IPS-NIHi7 (cell line): ENCODE results near the gene RPN2.

Experiments used
- DNase-seq: peaks from one replicate; pipeline ENCODE4 v3.0.0; 2012; ENCODE audit warnings: mixed read lengths; ENCODE audit errors: extremely low spot score

The RPN2 gene

DNA sequence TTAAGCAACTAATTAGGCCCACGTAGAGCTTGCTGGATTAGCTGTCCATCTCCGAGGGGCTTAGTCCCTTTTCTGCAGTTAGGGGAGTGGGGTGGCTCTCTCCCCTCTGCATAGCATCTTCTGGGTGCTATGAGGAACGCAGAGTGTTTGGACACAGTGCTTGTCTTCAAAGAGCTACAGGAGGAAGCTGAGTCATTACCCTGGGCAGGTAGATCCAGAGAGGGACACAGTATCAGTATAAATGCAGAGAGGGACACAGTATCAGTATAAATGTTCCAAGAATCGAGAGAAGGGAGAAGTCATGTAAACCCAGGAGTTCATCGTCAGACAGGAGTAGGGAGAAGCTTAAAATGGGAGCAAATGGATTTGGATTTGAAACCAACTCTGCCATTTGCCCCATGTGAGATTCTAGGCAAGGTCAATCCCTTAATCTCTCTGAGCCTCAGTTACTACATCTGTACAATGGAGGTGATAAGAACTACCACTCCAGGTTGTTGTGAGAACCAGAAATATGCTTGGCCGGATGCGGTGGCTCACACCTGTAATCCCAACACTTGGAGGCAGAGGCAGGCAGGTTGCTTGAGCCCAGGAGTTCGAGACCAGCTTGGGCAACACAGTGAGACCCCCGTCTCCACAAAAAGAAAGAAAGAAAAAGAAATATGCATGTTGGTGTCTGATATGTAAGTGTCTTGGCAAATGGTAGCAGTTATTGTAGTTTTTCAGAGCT is 88.0 kb downstream of the RPN2 start:
- no peak for DNase-seq

DNA sequence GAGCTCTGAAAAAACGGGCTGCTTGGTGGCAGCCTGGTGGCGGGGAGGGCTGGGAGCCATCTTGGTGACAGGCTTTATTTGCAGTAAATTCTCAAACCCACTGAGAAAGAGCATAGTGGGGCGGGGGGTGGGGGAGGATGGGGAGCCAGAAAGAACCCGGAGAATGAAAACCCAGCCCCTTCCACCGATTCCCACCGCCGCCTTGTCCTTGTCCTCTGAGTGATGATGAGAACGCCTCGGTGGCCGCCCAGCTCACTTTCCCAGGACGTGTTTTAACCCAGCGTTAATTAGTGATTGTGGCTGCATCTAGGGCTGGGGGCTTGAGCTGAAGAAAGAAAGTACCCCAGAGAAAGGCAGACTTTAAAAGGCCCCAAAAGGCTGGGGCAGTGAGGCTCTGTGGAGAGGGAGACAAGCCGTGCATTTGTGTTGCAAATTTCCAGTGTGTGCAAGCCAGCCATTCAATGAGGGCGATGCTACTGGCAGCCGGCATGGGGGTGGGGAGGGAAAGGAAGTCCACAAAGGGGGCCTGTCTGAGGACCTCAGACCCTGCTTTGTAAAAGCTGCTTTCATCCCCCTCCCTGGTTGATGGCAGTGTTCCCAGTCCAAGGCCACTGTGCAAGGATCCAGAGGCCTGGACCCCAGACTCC is 88.7 kb downstream of the RPN2 start:
- DNase-seq, result no peak

DNA sequence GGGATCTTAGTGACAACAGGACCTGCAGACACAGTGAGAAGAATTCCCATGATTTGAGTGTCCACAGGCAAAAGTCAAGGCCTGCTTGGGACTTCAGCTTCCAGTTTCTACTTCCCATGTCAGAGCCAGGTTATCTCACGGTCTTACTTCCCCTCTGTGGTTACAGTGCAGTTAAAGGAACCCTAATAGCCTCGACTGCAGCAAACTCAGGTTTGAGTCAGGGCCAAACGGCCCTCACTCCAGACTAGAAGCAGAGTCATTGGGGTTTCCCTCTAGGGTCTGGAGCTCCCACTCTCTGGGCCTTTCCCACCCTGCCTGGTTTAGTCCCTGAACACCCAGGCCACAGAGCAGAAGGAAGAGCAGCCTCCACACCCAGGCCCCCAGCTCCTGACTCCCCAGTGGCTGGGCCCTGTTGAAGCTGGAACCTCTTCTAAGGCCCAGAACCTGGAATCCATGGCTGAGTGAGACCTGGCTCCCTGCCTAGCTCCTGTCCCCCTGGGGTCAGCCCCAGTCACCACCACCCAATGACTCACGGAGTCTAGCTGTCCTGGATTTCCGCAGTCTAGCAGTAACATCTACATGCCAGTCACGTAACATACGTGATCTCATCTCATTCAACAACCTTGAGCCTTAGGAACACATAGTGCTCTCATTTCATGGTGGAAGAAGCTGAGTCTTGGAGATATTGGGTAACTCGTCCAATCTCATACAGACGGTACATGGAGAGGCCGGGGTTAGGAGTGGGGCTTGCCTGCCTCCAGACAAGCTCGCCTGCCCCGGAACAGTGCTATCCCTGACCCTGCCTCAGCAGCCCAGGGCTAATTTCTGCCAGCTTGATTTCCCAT is 91.7 kb downstream of the RPN2 start:
- no peak for DNase-seq

DNA sequence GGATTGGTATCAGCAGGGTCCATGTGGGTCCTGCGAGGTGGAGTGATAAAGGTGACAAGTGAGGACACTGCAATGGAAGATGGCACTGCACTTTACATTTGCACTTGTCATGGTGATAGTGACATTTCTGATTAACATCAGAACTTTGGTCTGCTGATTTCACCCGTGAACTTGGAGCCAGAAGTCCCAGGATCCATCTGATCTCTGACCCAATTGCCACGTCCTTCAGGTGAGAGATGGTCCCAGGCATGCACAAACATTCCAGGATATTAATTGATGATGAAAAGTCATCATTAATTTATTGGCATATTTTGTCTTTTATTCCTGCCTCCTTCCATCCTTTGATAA is 92.3 kb downstream of the RPN2 start:
- no peak for DNase-seq

DNA sequence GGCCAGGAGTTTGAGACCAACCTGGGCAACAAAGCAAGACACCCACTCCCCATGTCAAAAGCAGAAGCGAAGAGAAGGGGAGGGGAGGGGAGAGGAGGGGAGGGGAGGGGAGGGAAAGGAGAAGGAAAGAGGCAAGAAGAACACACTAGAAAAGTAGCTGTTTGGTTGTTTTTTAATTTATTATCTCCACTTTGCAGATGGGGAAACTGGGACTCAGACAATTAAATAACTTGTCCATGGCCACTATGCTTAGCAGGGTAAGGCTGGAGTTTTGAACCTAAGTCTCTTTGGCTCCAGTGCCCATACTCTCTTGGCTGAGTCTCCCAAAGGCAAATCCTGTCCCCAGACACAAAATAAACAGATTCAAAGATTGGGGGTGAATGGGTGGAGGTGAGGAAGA is 94.9 kb downstream of the RPN2 start:
- DNase-seq, result no peak

DNA sequence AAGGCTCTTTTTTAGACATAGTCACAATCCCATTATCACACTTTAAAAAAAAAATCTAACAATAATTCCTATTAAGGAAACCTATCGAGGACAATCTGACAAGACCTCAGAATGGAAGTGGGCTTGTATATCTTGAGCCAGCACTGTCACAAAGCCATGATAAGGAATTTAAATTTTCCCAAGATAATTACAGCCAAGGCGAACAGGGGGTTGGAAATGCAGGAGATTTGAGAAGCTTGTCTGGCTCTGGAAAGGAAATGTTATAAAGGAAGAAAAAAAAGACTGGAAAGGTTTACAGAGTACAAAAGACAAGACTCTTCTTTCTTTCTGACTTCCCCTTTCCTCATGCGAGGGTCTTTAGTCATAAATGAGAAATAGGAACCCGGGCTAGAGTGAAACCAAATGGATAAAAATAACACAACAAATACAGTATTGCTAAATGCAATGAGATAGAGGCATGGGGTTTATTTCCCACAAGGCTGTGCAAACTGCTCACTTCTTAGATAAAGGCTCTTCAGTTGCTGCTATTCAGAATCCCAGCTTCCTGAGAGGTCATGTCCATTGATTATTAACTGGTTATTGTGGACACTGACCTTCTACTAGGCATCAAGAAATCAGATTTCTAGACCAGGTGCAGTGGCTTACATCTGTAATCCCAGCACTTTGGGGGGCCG is 95.9 kb downstream of the RPN2 start:
- DNase-seq, result no peak

DNA sequence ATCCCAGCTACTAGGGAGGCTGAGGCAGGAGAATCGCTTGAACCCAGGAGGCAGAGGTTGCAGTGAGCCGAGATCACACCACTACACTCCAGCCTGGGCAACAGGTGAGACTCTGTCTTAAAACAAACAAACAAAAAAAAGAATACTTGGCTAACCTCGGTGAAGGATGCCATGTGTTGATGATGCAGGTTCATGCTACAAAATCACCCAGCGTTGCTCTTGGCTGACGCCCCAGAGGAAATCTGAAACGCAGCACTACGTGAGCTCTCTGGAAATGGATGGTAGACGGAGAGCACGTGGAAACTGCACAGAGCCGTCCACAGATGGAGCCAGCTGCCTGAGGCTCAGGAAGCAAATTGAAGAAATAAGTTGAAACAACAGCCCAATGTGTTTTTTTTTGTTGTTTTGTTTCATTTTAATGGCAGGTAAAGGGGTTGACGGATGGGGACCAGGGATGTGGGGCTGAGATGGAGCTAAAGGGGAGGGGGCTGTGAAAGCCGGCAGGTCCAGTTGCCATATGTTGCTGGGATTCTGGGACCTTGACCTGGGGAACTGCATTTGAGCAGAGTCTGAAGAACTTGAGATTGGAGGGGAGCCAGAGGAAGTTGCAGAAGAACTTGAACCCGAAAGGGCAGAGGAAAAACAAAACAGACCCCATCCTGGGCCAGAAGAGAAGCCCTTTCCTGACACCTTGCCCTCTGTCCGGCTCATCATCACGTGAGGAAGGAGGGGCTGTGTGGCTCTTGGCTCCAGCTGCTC is 97.5 kb downstream of the RPN2 start:
- no peak for DNase-seq

DNA sequence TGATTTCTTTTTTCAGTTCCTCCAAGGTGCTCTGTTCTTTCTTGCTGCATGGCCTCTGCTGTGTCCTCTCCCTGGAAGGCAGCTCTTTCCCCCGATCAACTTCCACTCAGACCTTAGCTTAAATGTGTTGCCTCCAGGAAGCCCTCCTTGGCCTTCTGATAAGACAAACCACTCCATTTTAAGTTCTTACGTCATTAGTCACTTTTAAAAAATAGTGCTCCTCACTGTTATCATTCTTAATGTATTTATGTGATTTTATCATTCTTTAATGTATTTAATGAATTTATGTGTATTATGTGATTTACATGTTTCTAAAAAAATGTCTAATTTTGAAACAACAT is 98.1 kb downstream of the RPN2 start:
- no peak for DNase-seq

DNA sequence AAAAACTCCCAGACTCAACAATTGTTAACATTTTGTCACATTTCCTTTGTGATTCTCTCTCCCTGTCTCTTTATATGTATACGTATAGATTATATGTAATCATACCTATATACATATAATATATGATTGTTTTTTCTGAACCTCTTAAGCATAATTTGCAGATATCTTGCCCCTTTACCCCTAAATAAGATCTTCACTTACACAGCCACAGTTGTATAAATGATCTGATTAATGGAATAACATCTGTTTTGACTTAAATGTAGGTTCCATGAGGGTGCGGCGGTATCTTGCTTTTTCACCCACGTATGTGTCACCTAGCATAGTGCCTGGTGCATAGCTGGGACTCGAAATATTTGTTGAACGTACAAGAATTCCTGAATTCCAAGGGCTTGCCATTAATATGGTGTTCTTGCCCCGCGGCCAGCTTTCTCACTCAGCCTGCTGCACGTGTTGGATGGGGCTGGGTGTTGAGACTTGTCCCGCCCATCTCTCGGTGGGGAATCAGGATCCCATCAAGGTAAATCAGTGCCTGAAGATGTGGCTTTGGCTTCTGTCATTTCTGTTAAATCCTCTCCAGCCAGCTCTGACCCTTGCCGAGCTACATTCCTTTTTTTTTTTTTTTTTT is 99.9 kb downstream of the RPN2 start:
- DNase-seq, result no peak

DNA sequence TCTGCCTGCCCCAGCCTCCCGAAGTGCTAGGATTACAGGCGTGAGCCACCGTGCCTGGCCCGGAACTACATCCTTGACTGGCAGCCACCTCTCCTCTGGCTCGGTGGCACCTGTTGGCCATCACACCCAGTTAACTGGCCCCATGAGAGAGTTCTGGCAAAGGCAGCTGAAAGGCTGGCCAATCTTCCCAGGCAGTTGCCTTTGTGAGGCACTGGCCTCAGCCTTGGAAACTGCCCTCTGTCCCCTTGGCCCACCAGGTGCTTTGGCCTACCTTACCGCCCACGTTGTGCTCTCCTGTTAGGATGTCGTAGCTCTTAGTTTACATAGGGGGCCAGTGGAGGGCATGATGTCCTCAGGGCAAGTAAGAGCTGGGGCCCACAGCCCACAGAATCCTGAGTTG is 100.7 kb downstream of the RPN2 start:
- DNase-seq, result no peak

DNA sequence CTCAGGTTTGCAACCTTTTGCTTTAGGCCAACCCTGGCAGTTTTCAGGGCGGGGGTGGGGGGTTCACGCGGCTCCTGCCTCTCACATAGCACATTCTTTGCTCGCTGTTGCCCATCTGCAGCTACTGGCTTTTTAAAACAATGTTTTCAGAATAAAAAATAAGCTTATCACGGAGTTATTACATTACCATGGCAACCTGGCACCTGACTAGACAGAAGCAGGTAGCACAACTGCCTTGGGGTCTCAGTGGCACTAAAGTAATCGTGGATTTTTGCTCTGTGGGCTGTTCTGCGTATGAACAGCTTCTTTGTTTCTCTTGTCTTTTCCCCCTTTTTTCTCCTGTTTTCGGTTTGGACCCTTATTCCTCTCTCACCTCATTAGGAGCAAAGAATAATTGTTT is 101.3 kb downstream of the RPN2 start:
- DNase-seq, result no peak

DNA sequence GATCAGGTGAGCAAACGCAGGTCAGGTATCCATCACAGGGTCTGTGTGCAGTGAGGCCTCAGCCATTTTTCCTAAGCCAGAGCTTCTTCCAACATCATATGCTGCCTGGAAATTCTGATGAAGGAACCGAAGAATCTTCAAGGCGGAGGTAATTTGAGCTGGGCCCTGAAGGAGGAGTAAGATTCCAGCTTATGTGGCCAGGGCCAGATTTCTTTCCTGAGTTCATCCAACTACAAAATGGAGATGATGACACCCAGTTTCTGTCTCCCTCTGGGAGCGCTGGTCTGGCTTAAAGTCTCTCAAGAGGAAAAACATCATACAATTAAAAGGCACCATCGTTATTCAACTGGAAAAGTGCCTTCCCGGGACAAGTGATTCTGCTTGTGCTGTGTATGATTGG is 103.4 kb downstream of the RPN2 start:
- no peak for DNase-seq

DNA sequence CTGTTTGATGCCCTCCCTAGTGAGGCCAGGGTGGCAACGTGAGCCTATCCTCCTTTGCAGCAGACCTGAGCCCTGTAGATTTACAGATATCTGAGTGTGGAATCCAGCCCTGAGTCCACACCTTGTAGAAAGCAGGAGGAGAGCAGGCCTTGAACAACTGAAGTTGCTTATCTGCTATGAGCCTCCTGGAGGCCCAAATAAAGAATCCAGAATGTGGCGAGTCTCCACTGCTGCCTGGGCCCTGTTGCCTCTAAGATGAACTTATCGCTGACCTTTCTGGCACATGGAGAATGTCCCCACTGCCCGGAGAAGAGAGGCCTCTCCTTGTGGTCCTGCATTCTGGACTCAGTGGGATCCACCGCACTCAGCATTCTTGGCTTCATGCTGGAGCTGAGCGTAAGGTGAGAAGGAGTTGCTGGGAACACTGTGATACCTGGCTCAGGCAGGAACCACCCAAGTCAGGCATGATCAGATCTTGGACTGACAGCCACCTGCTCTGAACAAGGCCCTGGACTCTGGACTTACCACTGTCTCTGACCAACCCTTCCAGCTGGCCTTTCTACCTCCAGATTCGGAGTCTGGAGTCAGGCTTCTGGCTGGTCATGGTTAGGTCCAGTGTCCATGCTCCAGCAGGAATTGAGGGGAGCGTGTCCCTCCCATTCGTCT is 104.5 kb downstream of the RPN2 start:
- no peak for DNase-seq

DNA sequence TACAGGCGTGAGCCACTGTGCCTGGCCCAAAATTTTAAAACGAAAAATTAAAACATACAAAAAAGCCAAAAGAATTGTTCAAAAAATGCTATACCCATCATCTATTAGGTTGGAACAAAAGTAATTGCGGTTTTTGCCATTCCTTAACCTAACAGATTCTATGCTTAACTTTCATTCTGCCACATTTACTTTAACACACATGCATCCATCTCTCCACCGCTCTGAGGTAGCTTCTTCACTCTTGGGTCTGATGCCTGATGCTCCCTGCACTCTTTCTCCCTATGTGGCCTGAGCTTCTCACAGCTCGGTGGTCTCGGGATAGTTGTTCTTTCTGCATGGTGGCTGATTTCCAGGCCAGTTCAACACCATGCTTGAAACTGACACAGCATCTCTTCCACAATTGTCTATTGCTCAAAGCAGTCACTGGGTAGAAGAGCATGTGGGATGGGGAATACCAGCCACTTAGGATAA is 105.6 kb downstream of the RPN2 start:
- no peak for DNase-seq

DNA sequence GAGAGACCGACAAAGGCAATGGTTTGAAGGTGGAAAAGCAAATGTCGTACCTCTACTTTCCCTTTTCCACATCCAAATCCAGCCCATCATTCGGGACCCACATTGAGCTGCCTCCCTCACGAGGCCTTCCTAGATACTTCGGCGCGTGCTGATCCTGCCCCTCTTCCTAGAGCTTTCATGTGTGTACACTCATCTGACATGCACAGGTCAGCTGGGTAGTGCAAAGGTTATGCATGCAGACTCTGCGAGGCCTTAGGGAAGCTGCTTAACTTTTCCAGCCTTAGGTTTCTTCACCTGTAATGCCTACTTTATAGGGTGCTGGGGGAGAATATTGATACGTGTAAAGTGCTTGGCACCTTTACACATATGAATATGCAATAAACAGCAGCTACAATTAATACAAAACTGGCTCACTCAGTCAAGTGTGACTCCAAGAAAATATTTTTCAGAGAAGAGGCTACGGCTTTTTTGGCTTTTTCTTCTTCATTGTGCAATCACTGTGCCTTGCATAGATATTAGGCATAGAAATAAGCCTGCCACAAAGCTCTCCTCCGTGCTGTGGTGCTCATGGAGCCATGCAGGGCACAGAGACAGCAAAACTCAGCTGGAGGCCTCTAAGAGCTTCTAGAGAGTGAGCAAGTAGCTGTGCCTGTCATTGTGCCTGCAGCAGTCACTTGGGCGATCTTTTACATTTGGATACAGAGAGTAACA is 106.7 kb downstream of the RPN2 start:
- no peak for DNase-seq

DNA sequence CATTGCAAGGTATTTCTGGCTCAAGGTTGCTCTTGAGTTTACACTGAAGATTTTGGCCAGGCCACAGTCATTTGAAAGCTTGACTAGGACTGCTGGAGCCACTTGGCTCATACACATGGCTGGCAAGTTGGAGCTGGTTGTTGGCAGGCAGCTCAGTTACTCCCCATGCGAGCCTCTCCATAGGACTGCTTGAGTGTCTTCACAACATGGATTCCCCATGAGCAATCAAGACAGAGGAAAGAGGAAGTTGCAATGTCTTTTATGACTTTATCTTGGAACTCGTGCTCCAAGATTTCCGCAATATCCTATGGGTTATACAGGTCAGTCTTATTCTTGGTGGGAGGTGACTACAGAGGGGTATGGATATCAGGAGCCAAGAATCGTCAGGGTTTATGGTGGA is 109.0 kb downstream of the RPN2 start:
- no peak for DNase-seq

DNA sequence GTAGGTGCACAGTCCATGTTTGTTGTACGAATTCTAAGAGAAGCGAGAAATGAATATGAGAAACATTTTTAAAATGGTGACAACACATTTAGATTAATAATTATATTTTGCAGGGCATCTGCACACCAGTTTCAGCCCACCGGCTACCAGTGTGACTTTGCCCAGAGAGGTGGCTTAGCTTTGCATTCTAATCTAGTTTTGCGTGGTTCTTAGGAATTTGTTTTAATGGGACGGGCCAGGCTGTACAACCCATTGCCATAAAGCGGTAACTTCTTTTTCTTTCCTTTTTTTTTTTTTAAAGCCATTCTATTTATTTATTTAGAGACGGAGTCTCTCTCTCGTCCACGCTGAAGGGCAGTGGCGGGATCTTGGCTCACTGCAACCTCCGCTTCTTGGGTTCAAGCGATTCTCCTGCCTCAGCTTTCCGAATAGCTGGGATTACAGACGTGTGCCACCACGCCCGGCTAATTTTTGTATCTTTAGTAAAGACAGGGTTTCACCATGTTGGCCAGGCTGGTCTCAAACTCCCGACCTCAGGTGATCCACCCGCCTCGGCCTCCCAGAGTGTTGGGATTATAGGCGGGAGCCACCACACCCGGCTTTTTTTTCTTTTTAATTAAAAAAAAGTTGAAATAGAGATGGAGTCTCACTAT is 111.2 kb downstream of the RPN2 start:
- no peak for DNase-seq
